ENCODE data around the gene SCAPER.

The SCAPER gene

DNA sequence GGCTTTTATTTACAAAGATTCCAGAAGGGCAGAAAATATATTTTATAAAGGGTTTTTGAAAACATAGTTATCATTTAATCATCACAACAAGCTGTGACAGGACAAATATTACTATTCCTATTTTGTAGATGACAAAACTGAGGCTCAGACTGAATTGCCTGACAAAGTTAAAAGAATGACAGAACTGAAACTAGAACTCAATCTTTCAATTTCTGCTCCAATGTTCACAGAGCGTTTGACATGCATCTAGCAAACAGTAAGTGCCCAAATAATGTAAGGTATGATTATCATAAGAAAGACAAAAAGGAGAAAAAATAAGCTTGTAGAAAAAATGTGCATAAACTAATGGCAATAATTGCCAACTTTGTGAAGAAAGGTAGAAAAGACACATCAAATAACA is 61.9 kb downstream of the SCAPER start:
- Histone ChIP-seq H2BK15ac (replicated peaks; ENCODE audit: low read depth) (no peak overlapping the region), H4K5ac (ENCODE audit: low read length) (no peak overlapping the region), H3K4ac (ENCODE audit: low read depth, low read length) (no peak overlapping the region), H3K56ac (ENCODE audit: low read length) (no peak overlapping the region), H2BK5ac (ENCODE audit: low read length) (no peak overlapping the region), H4K8ac (ENCODE audit: low read depth, low read length) (no peak overlapping the region), H3K36me3 (ENCODE audit: control insufficient read depth, insufficient read depth, low read length) (no peaks in the 10 kb centered on the region), H3K4me1 (ENCODE audit: control insufficient read depth, low read depth, low read length) (no peaks in the 10 kb centered on the region), H2AK5ac (ENCODE audit: low read length) (no peak overlapping the region), H2BK120ac (ENCODE audit: low read depth, low read length) (no peak overlapping the region), H3K27me3 (ENCODE audit: insufficient read depth, low read length, poor library complexity) (no peaks in the 10 kb centered on the region), H3K4me3 (ENCODE audit: low read length) (no peak overlapping the region), H3K4me2 (ENCODE audit: low read length) (no peak overlapping the region), H3K18ac (ENCODE audit: low read length) (no peak overlapping the region), H3K79me2 (ENCODE audit: control insufficient read depth, insufficient read depth, low read length) (no peaks in the 10 kb centered on the region), H3K79me1 (ENCODE audit: low read length) (no peaks in the 10 kb centered on the region), H3K9ac (ENCODE audit: low read length) (no peak overlapping the region), H3K23ac (ENCODE audit: low read length) (no peak overlapping the region), H3K27ac (ENCODE audit: low read depth, low read length) (no peak overlapping the region)
- no peak for DNase-seq
- no CpG with 5 or more reads among the region's 1 CpG for WGBS (ENCODE audit: extremely low coverage, insufficient coverage, low lambda C conversion rate)

DNA sequence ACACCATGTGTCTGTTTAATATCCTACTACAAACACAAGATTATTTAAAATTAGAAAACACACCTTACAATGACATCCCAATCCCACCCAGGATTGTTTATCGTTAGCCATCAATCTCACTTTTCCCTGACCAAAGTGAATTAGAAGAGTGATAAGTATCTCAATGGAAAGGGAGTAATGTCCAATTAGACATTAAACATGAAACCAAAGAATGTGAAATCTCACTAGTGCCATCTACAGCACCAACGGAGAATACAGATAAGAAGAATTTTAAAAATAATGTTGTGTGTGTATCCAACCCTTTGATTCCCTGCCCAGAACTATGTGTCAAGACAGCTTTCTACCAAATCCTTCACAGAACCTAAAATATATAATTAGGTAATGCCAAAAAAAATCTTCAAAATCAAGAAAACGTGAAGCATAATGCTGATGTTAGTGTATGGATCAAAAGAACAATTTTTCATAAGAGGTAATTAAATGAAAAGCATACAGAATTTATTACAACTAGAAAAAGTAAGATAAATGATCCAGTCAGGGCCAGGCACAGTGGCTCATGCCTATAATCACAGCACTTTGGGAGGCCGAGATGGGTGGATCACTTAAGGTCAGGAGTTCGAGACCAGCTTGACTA is 64.2 kb downstream of the SCAPER start:
- Histone ChIP-seq H3K4me3 (ENCODE audit: low read length) (no peak overlapping the region), H3K9ac (ENCODE audit: low read length) (no peak overlapping the region), H3K36me3 (ENCODE audit: control insufficient read depth, insufficient read depth, low read length) (no peaks in the 10 kb centered on the region), H3K4ac (ENCODE audit: low read depth, low read length) (no peak overlapping the region), H2BK120ac (ENCODE audit: low read depth, low read length) (no peak overlapping the region), H3K23ac (ENCODE audit: low read length) (no peak overlapping the region), H4K5ac (ENCODE audit: low read length) (no peak overlapping the region), H2BK5ac (ENCODE audit: low read length) (no peak overlapping the region), H3K4me1 (ENCODE audit: control insufficient read depth, low read depth, low read length) (no peaks in the 10 kb centered on the region), H2BK15ac (replicated peaks; ENCODE audit: low read depth) (no peak overlapping the region), H3K18ac (ENCODE audit: low read length) (no peak overlapping the region), H3K27me3 (ENCODE audit: insufficient read depth, low read length, poor library complexity) (no peaks in the 10 kb centered on the region), H4K8ac (ENCODE audit: low read depth, low read length) (no peak overlapping the region), H2AK5ac (ENCODE audit: low read length) (no peak overlapping the region), H3K4me2 (ENCODE audit: low read length) (no peak overlapping the region), H3K56ac (ENCODE audit: low read length) (no peak overlapping the region), H3K79me1 (ENCODE audit: low read length) (no peaks in the 10 kb centered on the region), H3K79me2 (ENCODE audit: control insufficient read depth, insufficient read depth, low read length) (no peaks in the 10 kb centered on the region), H3K27ac (ENCODE audit: low read depth, low read length) (no peak overlapping the region)
- no CpG with 5 or more reads among the region's 5 CpGs for WGBS (ENCODE audit: extremely low coverage, insufficient coverage, low lambda C conversion rate)
- DNase-seq = peak; percentile 27

DNA sequence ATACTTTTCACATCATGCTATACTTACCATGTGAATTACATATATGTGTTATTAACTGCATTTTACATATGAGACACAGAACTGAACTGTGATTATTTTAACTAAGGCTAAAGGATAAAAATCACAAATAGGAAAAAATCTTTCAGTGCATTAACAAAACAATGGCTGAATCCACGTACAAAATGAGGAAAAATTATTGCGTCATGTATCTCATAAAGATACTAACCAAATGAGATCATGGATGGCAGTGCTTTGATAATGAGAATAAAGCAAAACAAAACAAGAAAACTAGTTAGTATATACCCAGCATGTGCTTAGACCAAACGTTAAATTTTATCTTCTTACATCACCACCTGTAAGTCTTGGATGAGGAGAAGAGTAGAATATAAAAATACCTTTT is 66.0 kb downstream of the SCAPER start:
- Histone ChIP-seq H3K4me1 (ENCODE audit: control insufficient read depth, low read depth, low read length) (no peaks in the 10 kb centered on the region), H3K9ac (ENCODE audit: low read length) (no peak overlapping the region), H3K4me2 (ENCODE audit: low read length) (no peak overlapping the region), H3K23ac (ENCODE audit: low read length) (no peak overlapping the region), H4K5ac (ENCODE audit: low read length) (no peak overlapping the region), H2BK120ac (ENCODE audit: low read depth, low read length) (no peak overlapping the region), H3K27ac (ENCODE audit: low read depth, low read length) (no peak overlapping the region), H3K36me3 (ENCODE audit: control insufficient read depth, insufficient read depth, low read length) (no peaks in the 10 kb centered on the region), H2BK15ac (replicated peaks; ENCODE audit: low read depth) (no peak overlapping the region), H3K4ac (ENCODE audit: low read depth, low read length) (no peak overlapping the region), H4K8ac (ENCODE audit: low read depth, low read length) (no peak overlapping the region), H2AK5ac (ENCODE audit: low read length) (no peak overlapping the region), H3K79me2 (ENCODE audit: control insufficient read depth, insufficient read depth, low read length) (no peaks in the 10 kb centered on the region), H3K27me3 (ENCODE audit: insufficient read depth, low read length, poor library complexity) (no peaks in the 10 kb centered on the region), H3K79me1 (ENCODE audit: low read length) (no peaks in the 10 kb centered on the region), H3K18ac (ENCODE audit: low read length) (no peak overlapping the region), H3K4me3 (ENCODE audit: low read length) (no peak overlapping the region), H3K56ac (ENCODE audit: low read length) (no peak overlapping the region), H2BK5ac (ENCODE audit: low read length) (no peak overlapping the region)
- WGBS (ENCODE audit: extremely low coverage, insufficient coverage, low lambda C conversion rate) = no CpG with 5 or more reads among the region's 3 CpGs
- DNase-seq = no peak

DNA sequence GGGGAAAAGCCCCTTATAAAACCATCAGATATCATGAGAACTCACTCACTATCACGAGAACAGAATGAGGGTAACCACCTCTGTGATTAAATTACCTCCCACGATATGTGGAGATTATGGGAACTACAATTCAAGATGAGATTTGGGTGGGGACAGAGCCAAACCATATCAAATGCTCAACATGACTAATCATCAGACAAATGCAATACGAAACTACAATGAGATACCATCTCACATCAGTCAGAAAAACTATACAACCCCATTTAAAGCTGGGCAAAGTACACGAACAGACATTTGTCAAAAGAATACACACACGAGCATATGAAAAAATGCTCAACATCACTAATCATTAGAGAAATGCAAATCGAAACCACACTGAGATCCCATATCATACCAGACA is 67.7 kb downstream of the SCAPER start:
- no peak overlapping the region for H2BK5ac ChIP-seq (ENCODE audit: low read length)
- no peak overlapping the region for H3K23ac ChIP-seq (ENCODE audit: low read length)
- H3K4me3 ChIP-seq (ENCODE audit: low read length) = no peak overlapping the region
- no peak overlapping the region for H3K56ac ChIP-seq (ENCODE audit: low read length)
- no peak overlapping the region for H3K27ac ChIP-seq (ENCODE audit: low read depth, low read length)
- no peaks in the 10 kb centered on the region for H3K79me1 ChIP-seq (ENCODE audit: low read length)
- no peak overlapping the region for H2BK15ac ChIP-seq (replicated peaks; ENCODE audit: low read depth)
- no peak overlapping the region for H3K4ac ChIP-seq (ENCODE audit: low read depth, low read length)
- no peaks in the 10 kb centered on the region for H3K36me3 ChIP-seq (ENCODE audit: control insufficient read depth, insufficient read depth, low read length)
- H3K79me2 ChIP-seq (ENCODE audit: control insufficient read depth, insufficient read depth, low read length) = no peaks in the 10 kb centered on the region
- no peak overlapping the region for H4K5ac ChIP-seq (ENCODE audit: low read length)
- no peak overlapping the region for H4K8ac ChIP-seq (ENCODE audit: low read depth, low read length)
- H2BK120ac ChIP-seq (ENCODE audit: low read depth, low read length) = no peak overlapping the region
- H3K27me3 ChIP-seq (ENCODE audit: insufficient read depth, low read length, poor library complexity) = no peaks in the 10 kb centered on the region
- no peak overlapping the region for H2AK5ac ChIP-seq (ENCODE audit: low read length)
- no peaks in the 10 kb centered on the region for H3K4me1 ChIP-seq (ENCODE audit: control insufficient read depth, low read depth, low read length)
- no peak for DNase-seq
- H3K4me2 ChIP-seq (ENCODE audit: low read length) = no peak overlapping the region
- H3K18ac ChIP-seq (ENCODE audit: low read length) = no peak overlapping the region
- no peak overlapping the region for H3K9ac ChIP-seq (ENCODE audit: low read length)
- no CpG with 5 or more reads among the region's 6 CpGs for WGBS (ENCODE audit: extremely low coverage, insufficient coverage, low lambda C conversion rate)

DNA sequence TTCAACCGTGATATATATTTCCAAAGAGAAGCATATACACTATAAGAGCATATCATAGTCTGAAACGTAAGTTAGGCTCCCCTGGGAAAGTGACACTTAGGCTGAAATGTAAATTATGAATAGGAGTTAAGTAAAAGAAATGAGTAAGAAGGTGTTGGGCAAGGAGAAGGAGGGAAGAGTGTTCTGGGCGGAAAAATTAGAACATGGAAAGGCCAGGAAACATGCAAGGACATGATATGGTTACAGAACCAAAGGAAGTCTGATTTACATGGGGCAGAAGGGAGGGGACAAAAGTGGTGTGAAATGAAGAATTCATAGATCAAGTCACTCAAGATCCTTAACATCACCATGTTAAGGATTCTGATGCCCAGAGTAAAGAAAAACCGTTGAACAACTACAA is 75.2 kb downstream of the SCAPER start:
- Histone ChIP-seq H2AK5ac (ENCODE audit: low read length) (no peak overlapping the region), H4K8ac (ENCODE audit: low read depth, low read length) (no peak overlapping the region), H3K4me2 (ENCODE audit: low read length) (no peak overlapping the region), H3K4ac (ENCODE audit: low read depth, low read length) (no peak overlapping the region), H3K4me3 (ENCODE audit: low read length) (no peak overlapping the region), H3K23ac (ENCODE audit: low read length) (no peak overlapping the region), H2BK120ac (ENCODE audit: low read depth, low read length) (no peak overlapping the region), H2BK5ac (ENCODE audit: low read length) (no peak overlapping the region), H3K9ac (ENCODE audit: low read length) (no peak overlapping the region), H3K79me2 (ENCODE audit: control insufficient read depth, insufficient read depth, low read length) (no peaks in the 10 kb centered on the region), H3K27ac (ENCODE audit: low read depth, low read length) (no peak overlapping the region), H3K79me1 (ENCODE audit: low read length) (no peaks in the 10 kb centered on the region), H3K18ac (ENCODE audit: low read length) (no peak overlapping the region), H4K5ac (ENCODE audit: low read length) (no peak overlapping the region), H3K56ac (ENCODE audit: low read length) (no peak overlapping the region), H3K4me1 (ENCODE audit: control insufficient read depth, low read depth, low read length) (no peaks in the 10 kb centered on the region), H3K27me3 (ENCODE audit: insufficient read depth, low read length, poor library complexity) (no peaks in the 10 kb centered on the region), H3K36me3 (ENCODE audit: control insufficient read depth, insufficient read depth, low read length) (no peaks in the 10 kb centered on the region), H2BK15ac (replicated peaks; ENCODE audit: low read depth) (no peak overlapping the region)
- WGBS (ENCODE audit: extremely low coverage, insufficient coverage, low lambda C conversion rate) = 100% methylated on average over 1 of the region's 4 CpGs
- no peak for DNase-seq

DNA sequence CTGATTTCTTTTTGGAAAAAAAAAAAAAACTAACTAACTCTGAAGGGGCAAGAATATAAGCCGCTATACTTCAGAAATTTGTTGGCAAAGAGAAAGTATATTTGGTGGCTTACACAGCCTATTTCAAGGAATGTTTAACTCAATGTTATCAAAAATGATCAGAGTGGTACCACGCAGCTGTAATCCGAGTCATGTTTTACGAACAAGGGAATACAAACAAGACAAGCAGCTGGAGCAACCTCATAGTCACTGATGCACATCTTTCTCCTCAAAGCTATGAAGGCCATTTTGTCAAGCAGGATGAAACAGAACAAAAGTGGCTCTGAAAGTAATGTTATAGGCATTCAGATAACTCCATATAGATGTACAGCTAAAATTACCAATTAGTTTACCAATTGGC is 81.2 kb downstream of the SCAPER start:
- Histone ChIP-seq H3K79me1 (ENCODE audit: low read length) (no peaks in the 10 kb centered on the region), H3K18ac (ENCODE audit: low read length) (no peak overlapping the region), H3K36me3 (ENCODE audit: control insufficient read depth, insufficient read depth, low read length) (no peaks in the 10 kb centered on the region), H2BK120ac (ENCODE audit: low read depth, low read length) (no peak overlapping the region), H3K4me2 (ENCODE audit: low read length) (no peak overlapping the region), H3K79me2 (ENCODE audit: control insufficient read depth, insufficient read depth, low read length) (no peaks in the 10 kb centered on the region), H3K9ac (ENCODE audit: low read length) (no peak overlapping the region), H4K8ac (ENCODE audit: low read depth, low read length) (no peak overlapping the region), H3K23ac (ENCODE audit: low read length) (no peak overlapping the region), H3K4me1 (ENCODE audit: control insufficient read depth, low read depth, low read length) (no peaks in the 10 kb centered on the region), H3K4me3 (ENCODE audit: low read length) (no peak overlapping the region), H2AK5ac (ENCODE audit: low read length) (no peak overlapping the region), H3K27ac (ENCODE audit: low read depth, low read length) (no peak overlapping the region), H3K27me3 (ENCODE audit: insufficient read depth, low read length, poor library complexity) (no peaks in the 10 kb centered on the region), H2BK15ac (replicated peaks; ENCODE audit: low read depth) (no peak overlapping the region), H2BK5ac (ENCODE audit: low read length) (no peak overlapping the region), H3K4ac (ENCODE audit: low read depth, low read length) (no peak overlapping the region), H4K5ac (ENCODE audit: low read length) (no peak overlapping the region), H3K56ac (ENCODE audit: low read length) (no peak overlapping the region)
- DNase-seq = no peak
- WGBS (ENCODE audit: extremely low coverage, insufficient coverage, low lambda C conversion rate) = no CpG with 5 or more reads among the region's 4 CpGs

Measured in mesendoderm (in vitro differentiated cells).